GM18861 (cell line): ENCODE results near the gene MRPL23.
"Not testable (repeated sequence)": the region's sequence is repeated elsewhere in the genome, so short reads cannot be mapped to it uniquely, and the experiment has no call there.

ENCODE experiments used
- ATAC-seq: cut with Tn5 transposase; IDR thresholded peaks from one replicate; pipeline ENCODE4 v1.9.1; 2021; ENCODE audit not compliant: unreplicated experiment

Gene MRPL23

GRCh38 chr11:1932681-1933080 lies 14.5 kb upstream of the MRPL23 start:
- ATAC-seq, result no peak

- ATAC-seq, result no peak
Measured at GRCh38 chr11:1933416-1934334, 13.5 kb upstream of the MRPL23 start.

GRCh38 chr11:1934335-1935155 lies 12.6 kb upstream of the MRPL23 start:
- ATAC-seq, result no peak

- ATAC-seq, result no peak
Measured at GRCh38 chr11:1935156-1936071, 11.7 kb upstream of the MRPL23 start.

- no peak for ATAC-seq
Measured at GRCh38 chr11:1936072-1936780, 10.9 kb upstream of the MRPL23 start.

- ATAC-seq, result no peak
Measured at GRCh38 chr11:1936781-1937615, 10.1 kb upstream of the MRPL23 start.

GRCh38 chr11:1937616-1938342 lies 9.4 kb upstream of the MRPL23 start:
- ATAC-seq, result no peak

- ATAC-seq, result no peak
Measured at GRCh38 chr11:1938343-1939005, 8.7 kb upstream of the MRPL23 start.

- no peak for ATAC-seq
Measured at GRCh38 chr11:1939006-1939625, 8.0 kb upstream of the MRPL23 start.

GRCh38 chr11:1939788-1940187 lies 7.3 kb upstream of the MRPL23 start:
- not testable (repeated sequence) for ATAC-seq

- no peak for ATAC-seq
Measured at GRCh38 chr11:1942558-1943260, 4.4 kb upstream of the MRPL23 start.

GRCh38 chr11:1943576-1943975 lies 3.6 kb upstream of the MRPL23 start:
- ATAC-seq, result no peak

- no peak for ATAC-seq
Measured at GRCh38 chr11:1943977-1944376, 3.2 kb upstream of the MRPL23 start.

GRCh38 chr11:1947592-1948237 lies 583 bp downstream of the MRPL23 start:
- ATAC-seq, result no peak

- ATAC-seq, result no peak
Measured at GRCh38 chr11:1948389-1948788, 1.3 kb downstream of the MRPL23 start.

GRCh38 chr11:1949302-1949701 lies 2.2 kb downstream of the MRPL23 start:
- no peak for ATAC-seq

GRCh38 chr11:1949922-1950321 lies 2.8 kb downstream of the MRPL23 start:
- ATAC-seq, result no peak
